ENCODE results near the gene ZC3H8.
"Not testable (repeated sequence)": the region's sequence is repeated elsewhere in the genome, so short reads cannot be mapped to it uniquely, and the experiment has no call there.

The ZC3H8 gene

GRCh38 chr2:112254466-112255240, at the start of gene ZC3H8:
Gene ZC3H8 (minus strand): TSS chr2:112255042. CDS start chr2:112254981, 61 bp downstream.
- DNase-seq = peak; percentile 64

GRCh38 chr2:112304298-112304941, 49.6 kb upstream of the ZC3H8 start:
- DNase-seq = no peak

GRCh38 chr2:112301973-112302372, 47.1 kb upstream of the ZC3H8 start:
- no peak for DNase-seq

GRCh38 chr2:112301171-112301584, 46.3 kb upstream of the ZC3H8 start:
- DNase-seq = no peak

- DNase-seq = no peak
Observed at GRCh38 chr2:112296407-112296806, 41.6 kb upstream of the ZC3H8 start.

- no peak for DNase-seq
Observed at GRCh38 chr2:112295407-112296078, 40.7 kb upstream of the ZC3H8 start.

GRCh38 chr2:112293636-112294401, 39.0 kb upstream of the ZC3H8 start:
- DNase-seq = no peak

- no peak for DNase-seq
Observed at GRCh38 chr2:112290648-112291047, 35.8 kb upstream of the ZC3H8 start.

- DNase-seq = no peak
Observed at GRCh38 chr2:112290088-112290487, 35.2 kb upstream of the ZC3H8 start.

GRCh38 chr2:112283535-112283934, 28.7 kb upstream of the ZC3H8 start:
- DNase-seq = not testable (repeated sequence)

GRCh38 chr2:112282066-112282465, 27.2 kb upstream of the ZC3H8 start:
- DNase-seq = not testable (repeated sequence)

- DNase-seq = no peak
Observed at GRCh38 chr2:112277596-112278220, 22.9 kb upstream of the ZC3H8 start.

- DNase-seq = no peak
Observed at GRCh38 chr2:112276954-112277353, 22.1 kb upstream of the ZC3H8 start.

GRCh38 chr2:112275887-112276773, 21.3 kb upstream of the ZC3H8 start:
- peak; percentile 34 for DNase-seq

GRCh38 chr2:112275311-112275886, 20.6 kb upstream of the ZC3H8 start, which contains the start of gene ZC3H6:
Gene ZC3H6 (plus strand): TSS chr2:112275597. CDS start chr2:112275995, 398 bp downstream.
- DNase-seq = peak; percentile 81

- no peak for DNase-seq
Observed at GRCh38 chr2:112273349-112273748, 18.5 kb upstream of the ZC3H8 start.

GRCh38 chr2:112272669-112273068, 17.8 kb upstream of the ZC3H8 start:
- DNase-seq = no peak

GRCh38 chr2:112268547-112268946, 13.7 kb upstream of the ZC3H8 start:
- no peak for DNase-seq

- DNase-seq = no peak
Observed at GRCh38 chr2:112262876-112263275, 8.0 kb upstream of the ZC3H8 start.

GRCh38 chr2:112260295-112260625, 5.4 kb upstream of the ZC3H8 start:
- DNase-seq = no peak

Data from NCI-H748 treated with DMSO at 0.1 percent for 48 hours (cell line).